GM23248 (cell line): ENCODE measurements around the gene SELENOS.

ENCODE experiments used
- EZH2 ChIP-seq: fragments of 200-600 bp; sonication (generic); IDR thresholded peaks from 2 replicates; pipeline ENCODE4 v1.6.1; 2018; ENCODE audit warnings: antibody characterized with exemption, mild to moderate bottlenecking; ENCODE audit not compliant: insufficient read depth, poor library complexity, severe bottlenecking
- EZH2phosphoT487 ChIP-seq: fragments of 200-600 bp; sonication (generic); IDR thresholded peaks from 2 replicates; pipeline ENCODE4 v1.6.1; 2018; ENCODE audit warnings: antibody characterized with exemption, moderate library complexity, mild to moderate bottlenecking, low read depth; ENCODE audit not compliant: insufficient read depth

GRCh38 chr15:101248274-101248673, 29.0 kb downstream of the SELENOS start:
- TF ChIP-seq EZH2 (no peak), EZH2phosphoT487 (no peak)
